Measurements from ENCODE around the gene TMEM69. TPM values are rescaled to one million over a fixed set of nuclear protein-coding genes. Genes with fewer than 3 reads are reported as not detected.
A peak's percentile ranks its signal among the peaks of the same experiment; 100 is the strongest.
"Not testable (repeated sequence)": the region's sequence is repeated elsewhere in the genome, so short reads cannot be mapped to it uniquely, and the experiment has no call there.

The TMEM69 gene
- total RNA-seq, 2 donors from 2014 or later: 25.1 to 28.1 TPM

- no peaks in the 10 kb centered on the region for H3K9me3 ChIP-seq (ENCODE audit: control insufficient read depth, low read length)
- Mint-ChIP-seq H3K4me1 (peaks cover 35% of the 10 kb centered on the region), H3K4me3 (peak overlapping the region; percentile 93), H3K36me3 (ENCODE audit: low read depth) (peaks cover 10% of the 10 kb centered on the region), H3K9me3 (no peaks in the 10 kb centered on the region), H3K27me3 (ENCODE audit: insufficient read depth) (no peaks in the 10 kb centered on the region), H3K27ac (peak overlapping the region; percentile 99)
- H3K9ac ChIP-seq (ENCODE audit: extremely low read depth, low read length, poor library complexity, severe bottlenecking): peak overlapping the region; percentile 99
- peak; percentile 79 for DNase-seq
- TF ChIP-seq, protein P1, sequence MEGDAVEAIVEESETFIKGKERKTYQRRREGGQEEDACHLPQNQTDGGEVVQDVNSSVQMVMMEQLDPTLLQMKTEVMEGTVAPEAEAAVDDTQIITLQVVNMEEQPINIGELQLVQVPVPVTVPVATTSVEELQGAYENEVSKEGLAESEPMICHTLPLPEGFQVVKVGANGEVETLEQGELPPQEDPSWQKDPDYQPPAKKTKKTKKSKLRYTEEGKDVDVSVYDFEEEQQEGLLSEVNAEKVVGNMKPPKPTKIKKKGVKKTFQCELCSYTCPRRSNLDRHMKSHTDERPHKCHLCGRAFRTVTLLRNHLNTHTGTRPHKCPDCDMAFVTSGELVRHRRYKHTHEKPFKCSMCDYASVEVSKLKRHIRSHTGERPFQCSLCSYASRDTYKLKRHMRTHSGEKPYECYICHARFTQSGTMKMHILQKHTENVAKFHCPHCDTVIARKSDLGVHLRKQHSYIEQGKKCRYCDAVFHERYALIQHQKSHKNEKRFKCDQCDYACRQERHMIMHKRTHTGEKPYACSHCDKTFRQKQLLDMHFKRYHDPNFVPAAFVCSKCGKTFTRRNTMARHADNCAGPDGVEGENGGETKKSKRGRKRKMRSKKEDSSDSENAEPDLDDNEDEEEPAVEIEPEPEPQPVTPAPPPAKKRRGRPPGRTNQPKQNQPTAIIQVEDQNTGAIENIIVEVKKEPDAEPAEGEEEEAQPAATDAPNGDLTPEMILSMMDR (conservative IDR thresholded peaks at IDR 0.05): peak; percentile 60
- peak overlapping the region; percentile 99 for H3K4me3 ChIP-seq (ENCODE audit: low read length)
- peaks cover 4% of the 10 kb centered on the region for H3K4me1 ChIP-seq (ENCODE audit: control insufficient read depth, insufficient read depth, low read length)
- 0 to 2% methylated on average over 16 to 27 of the region's 27 CpGs for WGBS, 2 experiments (ENCODE audit: insufficient coverage in 1 of 2, insufficient read length in 1 of 2)
- H3K36me3 ChIP-seq (ENCODE audit: control insufficient read depth, insufficient read depth, low read length): peaks cover 10% of the 10 kb centered on the region
- no peaks in the 10 kb centered on the region for H3K27me3 ChIP-seq (ENCODE audit: control insufficient read depth, insufficient read depth, low read length, poor library complexity, severe bottlenecking)
- H3K27ac ChIP-seq (ENCODE audit: low read depth, low read length): peak overlapping the region; percentile 93
Observed at GRCh38 chr1:45686015-45686287, 2.0 kb upstream of the TMEM69 start.

- peak within 1 kb of the TSS; percentile 99 for H3K9ac ChIP-seq (ENCODE audit: extremely low read depth, low read length, poor library complexity, severe bottlenecking)
- TF ChIP-seq, protein P1 (conservative IDR thresholded peaks at IDR 0.05): no peak
- Mint-ChIP-seq H3K9me3 (no peaks in the 10 kb centered on the region), H3K4me1 (peaks cover 30% of the 10 kb centered on the region), H3K4me3 (peak within 1 kb of the TSS; percentile 93), H3K27me3 (ENCODE audit: insufficient read depth) (no peaks in the 10 kb centered on the region), H3K27ac (peak within 1 kb of the TSS; percentile 99), H3K36me3 (ENCODE audit: low read depth) (peaks cover 13% of the 10 kb centered on the region)
- H3K36me3 ChIP-seq (ENCODE audit: control insufficient read depth, insufficient read depth, low read length): peaks cover 10% of the 10 kb centered on the region
- peak within 1 kb of the TSS; percentile 99 for H3K4me3 ChIP-seq (ENCODE audit: low read length)
- DNase-seq: peak; percentile 99
- H3K9me3 ChIP-seq (ENCODE audit: control insufficient read depth, low read length): no peaks in the 10 kb centered on the region
- 0% methylated on average over 10 to 50 of the region's 52 CpGs for WGBS, 2 experiments (ENCODE audit: insufficient coverage in 1 of 2, insufficient read length in 1 of 2)
- H3K4me1 ChIP-seq (ENCODE audit: control insufficient read depth, insufficient read depth, low read length): peaks cover 4% of the 10 kb centered on the region
- no peaks in the 10 kb centered on the region for H3K27me3 ChIP-seq (ENCODE audit: control insufficient read depth, insufficient read depth, low read length, poor library complexity, severe bottlenecking)
- peak within 1 kb of the TSS; percentile 93 for H3K27ac ChIP-seq (ENCODE audit: low read depth, low read length)
Observed at GRCh38 chr1:45686288-45687013, 1.5 kb upstream of the TMEM69 start, which contains the start of gene GPBP1L1. Gene GPBP1L1 (minus strand): TSS chr1:45686533. CDS start chr1:45659087, 27,446 bp downstream.

DNA sequence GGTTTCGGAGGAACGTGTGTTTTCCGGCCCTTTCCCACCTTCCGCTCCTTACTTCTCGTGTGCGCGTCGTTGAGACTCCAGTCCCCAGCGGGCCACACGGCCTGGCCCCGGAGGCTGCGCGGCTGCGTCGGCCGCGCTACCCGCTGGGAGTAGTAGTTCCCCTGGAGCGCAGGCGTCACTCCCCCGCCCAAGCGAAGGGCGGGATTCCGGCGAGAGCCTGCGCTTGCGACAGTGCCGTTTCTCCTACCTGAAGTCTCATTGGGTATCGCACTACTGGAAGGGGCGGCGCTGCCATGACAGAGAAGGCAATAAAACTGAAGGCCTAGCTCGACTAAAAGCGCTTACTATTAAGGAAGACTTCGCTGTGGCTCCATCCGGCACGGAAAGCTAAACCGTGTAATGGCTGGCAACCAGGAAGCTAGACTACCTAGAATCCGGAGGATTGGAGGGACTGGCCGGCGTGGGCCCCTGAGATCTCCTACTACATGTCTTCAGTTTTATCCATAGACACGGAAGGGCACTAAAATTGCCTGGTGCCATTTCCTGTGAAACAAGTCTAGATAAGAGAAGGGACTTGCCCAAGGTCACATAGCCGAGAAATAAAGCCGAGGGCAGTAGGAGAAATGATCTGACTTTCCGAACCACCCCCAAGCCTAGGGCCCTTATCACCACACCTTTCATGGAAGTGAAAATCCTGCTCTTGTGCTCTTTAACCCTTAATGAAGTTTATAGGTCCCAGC is 797 bp upstream of the TMEM69 start:
- peak overlapping the region; percentile 99 for H3K9ac ChIP-seq (ENCODE audit: extremely low read depth, low read length, poor library complexity, severe bottlenecking)
- Mint-ChIP-seq H3K4me1 (peaks cover 24% of the 10 kb centered on the region), H3K27me3 (ENCODE audit: insufficient read depth) (no peaks in the 10 kb centered on the region), H3K36me3 (ENCODE audit: low read depth) (peaks cover 18% of the 10 kb centered on the region), H3K4me3 (peak overlapping the region; percentile 93), H3K9me3 (no peaks in the 10 kb centered on the region), H3K27ac (peak overlapping the region; percentile 99)
- no peaks in the 10 kb centered on the region for H3K9me3 ChIP-seq (ENCODE audit: control insufficient read depth, low read length)
- DNase-seq: peak; percentile 98
- no peaks in the 10 kb centered on the region for H3K27me3 ChIP-seq (ENCODE audit: control insufficient read depth, insufficient read depth, low read length, poor library complexity, severe bottlenecking)
- H3K4me3 ChIP-seq (ENCODE audit: low read length): peak overlapping the region; percentile 99
- peaks cover 3% of the 10 kb centered on the region for H3K4me1 ChIP-seq (ENCODE audit: control insufficient read depth, insufficient read depth, low read length)
- WGBS, 2 experiments (ENCODE audit: insufficient coverage in 1 of 2, insufficient read length in 1 of 2): 2 to 5% methylated on average over 23 to 44 of the region's 44 CpGs
- TF ChIP-seq, protein P1 (conservative IDR thresholded peaks at IDR 0.05): no peak
- peaks cover 12% of the 10 kb centered on the region for H3K36me3 ChIP-seq (ENCODE audit: control insufficient read depth, insufficient read depth, low read length)
- peak overlapping the region; percentile 90 for H3K27ac ChIP-seq (ENCODE audit: low read depth, low read length)

DNA sequence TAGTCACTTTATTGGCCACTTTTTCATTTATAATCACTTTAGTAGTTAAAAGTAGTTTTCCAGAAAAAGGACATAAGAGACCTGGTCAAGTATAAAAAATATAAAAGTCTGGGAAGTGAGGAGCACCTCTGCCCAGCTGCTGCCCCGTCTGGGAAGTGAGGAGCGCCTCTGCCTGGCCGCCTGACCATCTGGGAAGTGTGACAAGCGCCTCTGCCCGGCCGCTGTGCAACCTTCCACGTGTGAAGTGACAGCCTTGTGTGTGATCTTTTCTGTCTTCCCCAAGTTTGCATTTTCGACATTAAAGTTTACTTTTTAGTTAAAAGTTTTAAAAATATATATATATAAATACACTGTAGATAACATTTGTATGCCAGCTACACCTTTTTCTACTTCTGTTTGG is 5.8 kb downstream of the TMEM69 start:
- H3K4me3 ChIP-seq (ENCODE audit: low read length); H3K9ac ChIP-seq (ENCODE audit: extremely low read depth, low read length, poor library complexity, severe bottlenecking); DNase-seq; H3K27ac Mint-ChIP-seq; H3K9me3 ChIP-seq (ENCODE audit: control insufficient read depth, low read length); H3K27me3 Mint-ChIP-seq (ENCODE audit: insufficient read depth); H3K27ac ChIP-seq (ENCODE audit: low read depth, low read length); H3K4me1 Mint-ChIP-seq; H3K4me3 Mint-ChIP-seq; H3K4me1 ChIP-seq (ENCODE audit: control insufficient read depth, insufficient read depth, low read length); H3K27me3 ChIP-seq (ENCODE audit: control insufficient read depth, insufficient read depth, low read length, poor library complexity, severe bottlenecking); H3K9me3 Mint-ChIP-seq: not testable (repeated sequence)
- H3K36me3 Mint-ChIP-seq (ENCODE audit: low read depth): peaks cover 44% of the 10 kb centered on the region
- 94 to 100% methylated on average over 2 to 7 of the region's 8 CpGs for WGBS, 2 experiments (ENCODE audit: insufficient coverage in 1 of 2, insufficient read length in 1 of 2)
- peaks cover 53% of the 10 kb centered on the region for H3K36me3 ChIP-seq (ENCODE audit: control insufficient read depth, insufficient read depth, low read length)

All from endodermal cell (in vitro differentiated cells).